Keratinocyte (primary cell): ENCODE data around the gene LAMB4. TPM values are rescaled to one million over a fixed set of nuclear protein-coding genes. Genes with fewer than 3 reads are reported as not detected.

Experiments used
- DNase-seq: peaks from one replicate; pipeline ENCODE4 v3.0.0-alpha.2; 2011; ENCODE audit warnings: low read depth, missing footprints, low spot score
- FAIRE-seq: peaks from 2 replicates; lab custom pipeline; 2011; peaks lifted over from hg19 to GRCh38; lab: Jason Lieb, UNC
- H2AFZ ChIP-seq: 2 replicates; pipeline ENCODE4 v1.6.0; 2012; ENCODE audit warnings: low read length, control low read depth, inconsistent platforms; ENCODE audit not compliant: control insufficient read depth
- H3K27ac ChIP-seq: 2 replicates; pipeline ENCODE4 v1.5.1; 2011; ENCODE audit warnings: low read length; ENCODE audit not compliant: control insufficient read depth, insufficient read depth
- H3K27me3 ChIP-seq: 3 replicates; pipeline ENCODE4 v1.6.0; 2011; ENCODE audit warnings: low read length; ENCODE audit not compliant: control insufficient read depth, insufficient read depth; ENCODE audit errors: extremely low read depth
- H3K36me3 ChIP-seq, 2 experiments: 2 replicates in 1 of 2; 3 replicates in 1 of 2; pipeline ENCODE4 v1.5.1; 2011; ENCODE audit warnings: low read length in 2 of 2, mild to moderate bottlenecking in 1 of 2; ENCODE audit not compliant: control insufficient read depth in 2 of 2, insufficient read depth in 2 of 2; ENCODE audit errors: extremely low read depth in 1 of 2
- H3K4me1 ChIP-seq: 3 replicates; pipeline ENCODE4 v1.5.1; 2011; ENCODE audit warnings: low read length; ENCODE audit not compliant: control insufficient read depth, insufficient read depth; ENCODE audit errors: extremely low read depth
- H3K4me2 ChIP-seq: 3 replicates; pipeline ENCODE4 v1.6.0; 2011; ENCODE audit warnings: low read depth, low read length; ENCODE audit not compliant: control insufficient read depth, insufficient read depth; ENCODE audit errors: extremely low read depth
- H3K4me3 ChIP-seq, 3 experiments: fragments of 200-600 bp in 1 of 3; sonication (generic) in 1 of 3; 2 replicates in 2 of 3; 3 replicates in 1 of 3; pipeline ENCODE4 v1.5.1; 2011 to 2016; ENCODE audit warnings: low read length in 3 of 3, mild to moderate bottlenecking in 3 of 3, control low read depth in 2 of 3, inconsistent platforms in 1 of 3, low read depth in 1 of 3, mixed read lengths in 1 of 3, mixed run types in 1 of 3, moderate library complexity in 1 of 3; ENCODE audit not compliant: control insufficient read depth in 2 of 3, insufficient read depth in 2 of 3; ENCODE audit errors: extremely low read depth in 1 of 3
- H3K79me2 ChIP-seq: 2 replicates; pipeline ENCODE4 v1.6.0; 2012; ENCODE audit warnings: low read length; ENCODE audit not compliant: control insufficient read depth, insufficient read depth
- H3K9ac ChIP-seq: 3 replicates; pipeline ENCODE4 v1.6.0; 2011; ENCODE audit warnings: low read length; ENCODE audit not compliant: control insufficient read depth, insufficient read depth; ENCODE audit errors: extremely low read depth
- H3K9me1 ChIP-seq: 3 replicates; pipeline ENCODE4 v1.6.0; 2011; ENCODE audit warnings: low read length; ENCODE audit not compliant: control insufficient read depth, insufficient read depth; ENCODE audit errors: extremely low read depth
- H3K9me3 ChIP-seq: 2 replicates; pipeline ENCODE4 v1.5.1; 2012; ENCODE audit warnings: low read depth, low read length; ENCODE audit not compliant: control insufficient read depth
- H4K20me1 ChIP-seq: 3 replicates; pipeline ENCODE4 v1.6.0; 2011; ENCODE audit warnings: low read length; ENCODE audit not compliant: control insufficient read depth, insufficient read depth; ENCODE audit errors: extremely low read depth
- CTCF ChIP-seq, 3 experiments: IDR thresholded peaks in 1 of 3; conservative IDR thresholded peaks in 1 of 3; optimal IDR thresholded peaks in 1 of 3; 2 replicates in 2 of 3; 3 replicates in 1 of 3; pipeline versions ENCODE3 to v1.5.1; 2011; ENCODE audit warnings: low read length in 3 of 3, mild to moderate bottlenecking in 3 of 3, moderate library complexity in 2 of 3, control low read depth in 1 of 3, inconsistent platforms in 1 of 3; ENCODE audit not compliant: insufficient read depth in 2 of 3; ENCODE audit errors: extremely low read depth in 1 of 3
- EZH2 ChIP-seq: IDR thresholded peaks from one replicate; pipeline ENCODE4 v1.6.1; 2012; ENCODE audit warnings: inconsistent platforms, mild to moderate bottlenecking, low read length, moderate library complexity
- dilution Hi-C: fragments of 300-500 bp; cut with MboI; formaldehyde crosslinking; loops from one replicate; pipeline ENCODE4 v1.7.0; 2020; ENCODE audit warnings: low sequenced_read_pairs; ENCODE audit not compliant: extremely low pct_ligation_motif_present
- polyA plus RNA-seq, 5 experiments: library from polyadenylated mRNA; depleted of rRNA in 3 of 5; stranded (reverse) in 3 of 5; stranded (forward) in 1 of 5; unstranded in 1 of 5; fragments of >200 nt; gene quantifications; 1 replicate in 1 of 5; 2 replicates in 3 of 5; 3 replicates in 1 of 5; pipeline versions ENCODE4 v1.2.1 to v1.2.3, GENCODE V29; 2011 to 2012; ENCODE audit warnings: missing spikeins in 2 of 5, low read depth in 1 of 5, low replicate concordance in 1 of 5

Gene LAMB4
- polyA plus RNA-seq, 1 donor (not counting 4 experiments of a cell fraction or from before 2014, with no cell fraction given) = 3.7 TPM

DNA sequence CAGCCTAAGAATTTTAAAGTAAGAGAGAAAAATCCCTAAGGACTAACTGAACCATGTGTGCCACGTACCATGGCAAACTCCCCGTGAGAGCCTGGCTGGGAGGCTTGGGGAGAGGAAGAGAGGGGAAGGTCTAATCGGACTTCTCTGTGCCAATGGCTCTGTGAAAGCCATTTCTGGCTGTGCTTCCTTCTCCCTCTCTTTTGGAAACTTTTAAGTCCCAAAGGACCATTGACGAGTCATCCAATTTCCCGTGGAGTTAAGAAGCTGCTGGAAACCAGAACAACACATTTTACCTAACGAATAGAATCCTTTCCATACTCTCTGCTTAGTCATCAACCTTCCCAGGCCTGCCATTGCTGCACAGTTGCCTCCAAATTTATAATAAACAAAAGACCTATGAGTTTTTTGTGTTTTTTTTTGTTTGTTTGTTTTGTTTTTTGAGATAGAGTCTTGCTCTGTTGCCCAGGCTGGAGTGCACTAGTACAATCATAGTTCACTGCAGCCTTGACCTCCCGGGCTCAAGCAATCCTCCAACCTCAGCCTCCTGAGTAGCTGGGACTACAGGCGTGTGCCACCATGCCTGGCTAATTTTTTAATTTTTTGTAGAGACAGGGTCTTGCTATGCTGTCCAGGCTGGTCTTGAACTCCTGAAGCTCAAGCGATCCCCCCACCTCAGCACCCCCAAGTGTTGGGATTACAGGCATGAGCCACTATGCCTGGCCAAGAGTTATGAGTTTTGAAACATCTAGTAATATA, 140.4 kb downstream of the LAMB4 start:
- peaks cover 19 to 25% of the 10 kb centered on the region in 2 experiments for H3K36me3 ChIP-seq
- dilution Hi-C loops = no loop called here
- H3K4me3 ChIP-seq = no peak overlapping the region
- H3K4me1 ChIP-seq = no peaks in the 10 kb centered on the region
- H3K9me1 ChIP-seq = no peaks in the 10 kb centered on the region
- DNase-seq = no peak
- H3K4me2 ChIP-seq = no peak overlapping the region
- TF ChIP-seq EZH2 (no peak), CTCF (optimal IDR thresholded peaks at IDR 0.05 in 1 of 3, IDR thresholded peaks at IDR 0.05 in 1 of 3, conservative IDR thresholded peaks at IDR 0.05 in 1 of 3; ENCODE audit: extremely low read depth in 1 of 3, insufficient read depth in 2 of 3, low read length in 3 of 3) (no peak)
- FAIRE-seq = no peak
- H3K9me3 ChIP-seq = no peaks in the 10 kb centered on the region
- no peak overlapping the region for H3K9ac ChIP-seq
- H2AFZ ChIP-seq = no peak overlapping the region
- peaks cover 5% of the 10 kb centered on the region for H3K79me2 ChIP-seq
- no peaks in the 10 kb centered on the region for H3K27me3 ChIP-seq
- H3K27ac ChIP-seq = no peak overlapping the region
- no peaks in the 10 kb centered on the region for H4K20me1 ChIP-seq

DNA sequence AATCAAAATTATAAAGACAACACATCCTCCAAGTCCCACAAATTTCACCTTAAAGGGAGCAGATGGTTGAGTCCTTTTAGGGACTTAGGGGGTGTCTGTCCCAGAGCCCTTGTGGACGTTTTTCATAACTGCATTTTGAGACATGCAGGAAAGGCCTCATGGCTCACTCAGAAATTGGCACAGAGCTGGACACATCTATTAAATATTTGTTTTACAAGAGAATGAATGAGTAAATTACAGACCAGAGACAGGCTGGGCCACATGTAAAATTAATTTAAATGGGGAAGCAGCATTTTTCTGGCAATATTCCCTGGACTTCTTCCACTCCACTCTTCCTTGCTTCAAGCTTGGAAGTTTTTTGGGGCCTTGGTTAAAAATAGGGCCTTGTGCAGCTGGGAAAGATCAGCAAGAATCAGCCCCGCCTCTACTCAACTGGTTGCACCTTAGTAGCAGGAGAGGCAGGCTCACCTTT, 147.2 kb downstream of the LAMB4 start:
- Histone ChIP-seq H3K9me3 (no peaks in the 10 kb centered on the region), H3K36me3 (peaks cover 16 to 27% of the 10 kb centered on the region in 2 experiments), H2AFZ (no peak overlapping the region), H3K4me2 (no peak overlapping the region), H3K79me2 (peaks cover under 1% of the 10 kb centered on the region), H3K27ac (no peak overlapping the region), H4K20me1 (no peaks in the 10 kb centered on the region), H3K4me3 (no peak overlapping the region), H3K27me3 (no peaks in the 10 kb centered on the region), H3K9me1 (no peaks in the 10 kb centered on the region), H3K9ac (no peak overlapping the region), H3K4me1 (no peaks in the 10 kb centered on the region)
- no peak for FAIRE-seq
- no peak for DNase-seq
- dilution Hi-C loops = no loop called here
- TF ChIP-seq EZH2 (no peak), CTCF (optimal IDR thresholded peaks at IDR 0.05 in 1 of 3, IDR thresholded peaks at IDR 0.05 in 1 of 3, conservative IDR thresholded peaks at IDR 0.05 in 1 of 3; ENCODE audit: extremely low read depth in 1 of 3, insufficient read depth in 2 of 3, low read length in 3 of 3) (peak in 1 of 3 experiments; percentile 7)
